A549 (cell line): ENCODE data around the gene ZNF581. TPM values are rescaled to one million over a fixed set of nuclear protein-coding genes. Genes with fewer than 3 reads are reported as not detected.

Experiments
- ATAC-seq, 2 experiments: fragments of 200-7000 bp in 1 of 2; fragments of >200 bp in 1 of 2; cut with Nextera tagmentation in 1 of 2; cut with Tn5 transposase in 1 of 2; 3 replicates each; pipeline versions ENCODE4 v1.8.0 to v1.9.1; 2018 to 2020; ENCODE audit warnings: mild to moderate bottlenecking in 1 of 2, moderate library complexity in 1 of 2
- CTCF ChIA-PET: fragments of 300-600 bp; sonication (Branson Sonifier 250); formaldehyde crosslinking; extraction: SDS; loops from one replicate; lab custom pipeline; 2021; ENCODE audit warnings: antibody characterized with exemption, inconsistent platforms; lab: Yijun Ruan, JAX
- POLR2A ChIA-PET: fragments of 350-600 bp; formaldehyde crosslinking; extraction: SDS; loops from one replicate; lab custom pipeline; 2021; ENCODE audit warnings: antibody characterized with exemption, inconsistent platforms; lab: Yijun Ruan, JAX
- DNase-seq, 2 experiments: peaks; one replicate each; pipeline versions ENCODE4 v3.0.0 to v3.0.0-alpha.2; 2011 to 2016; ENCODE audit warnings: low read depth in 1 of 2, low spot score in 1 of 2
- FAIRE-seq: peaks from 2 replicates; lab custom pipeline; 2011; peaks lifted over from hg19 to GRCh38; lab: Jason Lieb, UNC
- H3K27ac ChIP-seq, 2 experiments: fragments of >200 bp; sonication (Bioruptor Twin); formaldehyde crosslinking; 3 replicates each; pipeline ENCODE4 v1.5.1; 2016 to 2017
- H3K4me1 ChIP-seq: fragments of >200 bp; sonication (Bioruptor Twin); formaldehyde crosslinking; 3 replicates; pipeline ENCODE4 v1.6.1; 2016
- H3K4me2 ChIP-seq: fragments of >200 bp; sonication (Bioruptor Twin); formaldehyde crosslinking; 3 replicates; pipeline ENCODE4 v1.6.1; 2016
- H3K4me3 ChIP-seq: fragments of >200 bp; sonication (Bioruptor Twin); formaldehyde crosslinking; 3 replicates; pipeline ENCODE4 v1.5.1; 2016
- H3K9me3 ChIP-seq: fragments of >200 bp; sonication (Bioruptor Twin); formaldehyde crosslinking; 3 replicates; pipeline ENCODE4 v1.6.1; 2016
- BCL3 ChIP-seq: fragments of >200 bp; sonication (Bioruptor Twin); formaldehyde crosslinking; IDR thresholded peaks from 3 replicates; pipeline ENCODE4 v1.6.1; 2016
- CBX8 ChIP-seq: fragments of 200-600 bp; sonication (generic); IDR thresholded peaks from 2 replicates; pipeline ENCODE4 v1.6.1; 2016
- E2F6 ChIP-seq: IDR thresholded peaks from 2 replicates; pipeline ENCODE4 v1.6.1; 2012; ENCODE audit warnings: low read depth, borderline replicate concordance
- EHF ChIP-seq: fragments of 250-450 bp; sonication (Bioruptor Pico); IDR thresholded peaks from 2 replicates; pipeline ENCODE4 v1.5.0; 2020; ENCODE audit warnings: mild to moderate bottlenecking
- FOSB ChIP-seq: fragments of 250-450 bp; sonication (Bioruptor Pico); IDR thresholded peaks from 2 replicates; pipeline ENCODE4 v1.5.0; 2020; ENCODE audit warnings: mild to moderate bottlenecking, moderate library complexity
- FOSL2 ChIP-seq, 2 experiments: fragments of 450-650 bp in 1 of 2; fragments of >200 bp in 1 of 2; sonication (Bioruptor Twin) in 1 of 2; formaldehyde crosslinking; IDR thresholded peaks; 2 replicates each; pipeline versions ENCODE4 v1.5.0 to v1.6.1; 2016 to 2020; ENCODE audit warnings: mild to moderate bottlenecking in 1 of 2, moderate library complexity in 1 of 2
- HDAC2 ChIP-seq: fragments of 200-600 bp; sonication (generic); IDR thresholded peaks from 2 replicates; pipeline ENCODE4 v1.6.1; 2016
- HES2 ChIP-seq: fragments of >200 bp; sonication (Bioruptor Twin); formaldehyde crosslinking; IDR thresholded peaks from 2 replicates; pipeline ENCODE4 v1.6.1; 2016
- HEYL ChIP-seq: fragments of 250-450 bp; sonication (Bioruptor Pico); IDR thresholded peaks from 2 replicates; pipeline ENCODE4 v1.8.0; 2021; ENCODE audit warnings: mild to moderate bottlenecking, moderate library complexity
- HMGXB4 ChIP-seq: fragments of 250-450 bp; sonication (Bioruptor Pico); IDR thresholded peaks from 2 replicates; pipeline ENCODE4 v1.5.0; 2021; ENCODE audit warnings: mild to moderate bottlenecking, moderate library complexity, borderline replicate concordance
- HOXB13 ChIP-seq: fragments of 250-450 bp; sonication (Bioruptor Pico); IDR thresholded peaks from 2 replicates; pipeline ENCODE4 v1.5.0; 2020; ENCODE audit warnings: low read depth, mild to moderate bottlenecking, moderate library complexity
- JUN ChIP-seq, 2 experiments: fragments of >200 bp; sonication (Bioruptor Twin); formaldehyde crosslinking; IDR thresholded peaks; 2 replicates in 1 of 2; 3 replicates in 1 of 2; pipeline ENCODE4 v1.6.1; 2016 to 2017
- KDM5A ChIP-seq: fragments of 200-600 bp; sonication (generic); IDR thresholded peaks from 2 replicates; pipeline ENCODE4 v1.6.1; 2016; ENCODE audit warnings: antibody characterized with exemption, mild to moderate bottlenecking
- MAX ChIP-seq: IDR thresholded peaks from 2 replicates; pipeline ENCODE4 v1.6.1; 2012
- MAZ ChIP-seq: fragments of 150-350 bp; IDR thresholded peaks from 2 replicates; pipeline ENCODE4 v1.6.1; 2014; ENCODE audit warnings: antibody characterized with exemption, low read depth, low read length, borderline replicate concordance
- MYC ChIP-seq: IDR thresholded peaks from 2 replicates; pipeline ENCODE4 v1.6.1; 2012; ENCODE audit warnings: mild to moderate bottlenecking, inconsistent platforms, low read length, improper control_type of control experiment, borderline replicate concordance
- PBX3 ChIP-seq: IDR thresholded peaks from 2 replicates; pipeline ENCODE4 v1.6.1; 2012
- PHF8 ChIP-seq: fragments of 200-600 bp; sonication (generic); IDR thresholded peaks from 2 replicates; pipeline ENCODE4 v1.6.1; 2016; ENCODE audit warnings: low read depth, mild to moderate bottlenecking, antibody characterized with exemption, moderate library complexity, borderline replicate concordance
- POLR2A ChIP-seq: IDR thresholded peaks from 2 replicates; pipeline ENCODE4 v1.6.1; 2012; ENCODE audit warnings: mild to moderate bottlenecking, low read length
- RAD21 ChIP-seq, 2 experiments: fragments of >200 bp in 1 of 2; sonication (Bioruptor Twin) in 1 of 2; formaldehyde crosslinking in 1 of 2; IDR thresholded peaks in 1 of 2; conservative IDR thresholded peaks in 1 of 2; 2 replicates in 1 of 2; 3 replicates in 1 of 2; pipeline ENCODE4 v1.6.1; 2012 to 2018; ENCODE audit warnings: inconsistent platforms in 1 of 2
- RARB ChIP-seq: fragments of 250-450 bp; sonication (Bioruptor Pico); IDR thresholded peaks from 2 replicates; pipeline ENCODE4 v1.8.0; 2021; ENCODE audit warnings: mild to moderate bottlenecking, moderate library complexity
- TP53 ChIP-seq: fragments of 250-450 bp; sonication (Bioruptor Pico); IDR thresholded peaks from 2 replicates; pipeline ENCODE4 v1.5.0; 2021; ENCODE audit warnings: mild to moderate bottlenecking, moderate library complexity
- USF2 ChIP-seq: fragments of 450-650 bp; IDR thresholded peaks from 2 replicates; pipeline ENCODE4 v1.6.1; 2014; ENCODE audit warnings: antibody characterized with exemption
- ZFP36 ChIP-seq: fragments of 450-650 bp; IDR thresholded peaks from 2 replicates; pipeline ENCODE4 v1.6.1; 2014; ENCODE audit warnings: borderline replicate concordance; ENCODE audit not compliant: partially characterized antibody
- WGBS: methylation state at CpG from one replicate; pipeline ENCODE4 v1.1.6; 2017; ENCODE audit errors: missing lambda C conversion rate; 5-methylcytosine and 5-hydroxymethylcytosine counted together
- polyA minus RNA-seq: library from RNA; depleted of rRNA, polyadenylated mRNA; stranded (reverse); fragments of >200 nt; gene quantifications from 2 replicates; pipeline ENCODE4 v1.2.3, GENCODE V29; 2011; rRNA and poly(A)+ RNA removed
- polyA plus RNA-seq, 4 experiments: library from polyadenylated mRNA; depleted of rRNA in 3 of 4; stranded (reverse); fragments of >200 nt; fragmentation: RNase III in 1 of 4; extraction: RNeasy Plus Mini Kit Qiagen cat#74134 plus additional on column Dnase treatment in 1 of 4; gene quantifications; 2 replicates in 3 of 4; 3 replicates in 1 of 4; pipeline ENCODE4 v1.2.3, GENCODE V29; 2011 to 2017

Gene ZNF581
- polyA plus RNA-seq (2011; rRNA removed): 13.9 and 17.1 TPM in 2 replicates
- polyA plus RNA-seq (2012; cell fraction: cytosol; rRNA removed): 24.8 and 34.0 TPM in 2 replicates
- polyA plus RNA-seq (2012; cell fraction: nucleus; rRNA removed): 24.9 and 37.8 TPM in 2 replicates
- polyA plus RNA-seq (2017; fragmentation: RNase III; extraction: RNeasy Plus Mini Kit Qiagen cat#74134 plus additional on column Dnase treatment): 24.3 to 25.6 TPM (median 24.9 TPM) in 3 replicates
- 24.8 and 30.6 TPM in 2 replicates for polyA minus RNA-seq

- 8% methylated on average over 42 of the region's 56 CpGs for WGBS
- peak within 1 kb of the TSS; percentile 100 for H3K4me2 ChIP-seq
- ATAC-seq: peak; percentile 45 to 65
- H3K27ac ChIP-seq: peak within 1 kb of the TSS; percentile 92 to 97
- peak within 1 kb of the TSS; percentile 63 for H3K4me3 ChIP-seq
- H3K9me3 ChIP-seq: no peaks in the 10 kb centered on the region
- peak; percentile 86 to 97 for DNase-seq
- peaks cover 38% of the 10 kb centered on the region for H3K4me1 ChIP-seq
- no peak for FAIRE-seq
- CTCF ChIA-PET: interaction anchor here (1.3 to 6.3 kb wide), 5 partner anchors 10 to 139 kb away, joined by 3 to 70 read pairs (median 11); no protein-coding TSS in a partner anchor
- POLR2A ChIA-PET: interaction anchor here (1.0 to 4.1 kb wide), 3 partner anchors 11 to 39 kb away, joined by 4 to 25 read pairs (median 4); partner anchors contain the start of gene U2AF2
- peak; percentile 38; the same call in 1 of the 3 replicates for TF ChIP-seq BCL3
- no peak for TF ChIP-seq USF2
- TF ChIP-seq KDM5A: peak; percentile 89
- peak; percentile 93 for TF ChIP-seq PBX3
- TF ChIP-seq MAX: peak; percentile 93
- TF ChIP-seq HEYL (CRISPR knock-in tag): no peak
- TF ChIP-seq HOXB13 (CRISPR knock-in tag): no peak
- TF ChIP-seq FOSL2 (IDR thresholded peaks at IDR 0.05): no peak
- peak; percentile 40; the same call in 1 of the 2 replicates for TF ChIP-seq FOSL2 (CRISPR knock-in tag; IDR thresholded peaks at IDR 0.05)
- 0 out of 2 replicates have a peak, but pooled peaks have one; percentile 22 for TF ChIP-seq RARB (CRISPR knock-in tag)
- TF ChIP-seq E2F6: peak; percentile 41; the same call in 1 of the 2 replicates
- TF ChIP-seq MAZ: peak; percentile 94
- TF ChIP-seq HDAC2: no peak
- TF ChIP-seq FOSB (CRISPR knock-in tag): no peak
- TF ChIP-seq EHF (CRISPR knock-in tag): peak; percentile 58; the same call in 1 of the 2 replicates
- TF ChIP-seq PHF8: peak; percentile 25; the same call in 1 of the 2 replicates
- TF ChIP-seq JUN (IDR thresholded peaks at IDR 0.05): peak; percentile 82 to 97; a peak in 4 of 5 replicates
- peak; percentile 69 for TF ChIP-seq MYC
- no peak for TF ChIP-seq RAD21 (conservative IDR thresholded peaks at IDR 0.05 in 1 of 2, IDR thresholded peaks at IDR 0.05 in 1 of 2)
- TF ChIP-seq POLR2A: peak; percentile 45
- TF ChIP-seq ZFP36: peak; percentile 50
- peak; percentile 20; the same call in 1 of the 2 replicates for TF ChIP-seq HMGXB4
- TF ChIP-seq CBX8: no peak
- TF ChIP-seq TP53: 0 out of 2 replicates have a peak, but pooled peaks have one; percentile 41
- TF ChIP-seq HES2: no peak
Measured at GRCh38 chr19:55643003-55643886, at the start of gene ZNF581. TSS of gene ZNF581 (plus strand) at chr19:55643649. CDS start at chr19:55644572, 923 bp downstream.
